GM20000 (cell line): ENCODE data around the gene VSIG2.

ENCODE experiments used
- DNase-seq: peaks from one replicate; pipeline ENCODE4 v3.0.0; 2012; ENCODE audit warnings: low spot score
- TF ChIP-seq, protein P1 (sequence below): IDR thresholded peaks from 2 replicates; pipeline ENCODE4 v1.5.1; 2012; ENCODE audit warnings: mild to moderate bottlenecking, control low read depth; ENCODE audit errors: extremely low read depth, missing control alignments

The VSIG2 gene

DNA sequence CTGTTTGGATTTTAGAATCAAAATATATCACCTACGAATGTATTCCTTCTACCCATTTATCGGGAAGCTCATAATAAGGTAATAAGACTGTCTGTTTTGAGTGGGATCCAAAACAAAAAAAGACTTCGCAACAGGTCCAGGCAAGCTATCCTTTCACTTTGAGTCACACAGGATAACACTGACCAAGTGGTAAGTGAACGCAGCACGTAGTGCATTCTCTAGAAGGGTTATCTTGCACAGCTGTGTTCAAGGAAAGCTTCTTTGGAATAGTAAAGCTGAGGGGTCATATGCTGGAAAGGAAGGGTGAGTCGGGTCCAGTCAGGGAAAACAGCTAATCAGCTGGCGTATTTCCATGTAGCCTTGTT is 34.7 kb downstream of the VSIG2 start:
- peak; percentile 63 for DNase-seq
- TF ChIP-seq, protein P1, sequence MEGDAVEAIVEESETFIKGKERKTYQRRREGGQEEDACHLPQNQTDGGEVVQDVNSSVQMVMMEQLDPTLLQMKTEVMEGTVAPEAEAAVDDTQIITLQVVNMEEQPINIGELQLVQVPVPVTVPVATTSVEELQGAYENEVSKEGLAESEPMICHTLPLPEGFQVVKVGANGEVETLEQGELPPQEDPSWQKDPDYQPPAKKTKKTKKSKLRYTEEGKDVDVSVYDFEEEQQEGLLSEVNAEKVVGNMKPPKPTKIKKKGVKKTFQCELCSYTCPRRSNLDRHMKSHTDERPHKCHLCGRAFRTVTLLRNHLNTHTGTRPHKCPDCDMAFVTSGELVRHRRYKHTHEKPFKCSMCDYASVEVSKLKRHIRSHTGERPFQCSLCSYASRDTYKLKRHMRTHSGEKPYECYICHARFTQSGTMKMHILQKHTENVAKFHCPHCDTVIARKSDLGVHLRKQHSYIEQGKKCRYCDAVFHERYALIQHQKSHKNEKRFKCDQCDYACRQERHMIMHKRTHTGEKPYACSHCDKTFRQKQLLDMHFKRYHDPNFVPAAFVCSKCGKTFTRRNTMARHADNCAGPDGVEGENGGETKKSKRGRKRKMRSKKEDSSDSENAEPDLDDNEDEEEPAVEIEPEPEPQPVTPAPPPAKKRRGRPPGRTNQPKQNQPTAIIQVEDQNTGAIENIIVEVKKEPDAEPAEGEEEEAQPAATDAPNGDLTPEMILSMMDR = no peak

DNA sequence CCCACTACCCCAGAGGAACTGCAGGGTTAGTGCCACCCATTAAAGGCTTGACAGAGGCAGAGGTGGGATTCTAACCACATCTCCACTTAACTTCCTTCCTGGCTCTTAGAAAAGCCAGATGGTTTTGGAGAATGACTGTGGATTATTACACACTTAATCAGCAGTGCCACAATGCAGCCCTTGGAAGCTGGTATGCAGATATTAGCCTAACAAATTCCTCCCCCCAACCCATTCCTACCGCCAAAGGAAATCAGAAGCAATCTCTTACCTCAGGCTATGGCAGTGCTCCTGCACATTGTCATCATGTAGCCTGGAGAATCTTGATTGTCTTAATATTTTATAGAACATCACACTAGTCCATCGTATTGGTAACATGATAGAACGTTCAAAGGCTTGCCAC is 35.5 kb downstream of the VSIG2 start:
- DNase-seq = no peak
- TF ChIP-seq, protein P1 = no peak

DNA sequence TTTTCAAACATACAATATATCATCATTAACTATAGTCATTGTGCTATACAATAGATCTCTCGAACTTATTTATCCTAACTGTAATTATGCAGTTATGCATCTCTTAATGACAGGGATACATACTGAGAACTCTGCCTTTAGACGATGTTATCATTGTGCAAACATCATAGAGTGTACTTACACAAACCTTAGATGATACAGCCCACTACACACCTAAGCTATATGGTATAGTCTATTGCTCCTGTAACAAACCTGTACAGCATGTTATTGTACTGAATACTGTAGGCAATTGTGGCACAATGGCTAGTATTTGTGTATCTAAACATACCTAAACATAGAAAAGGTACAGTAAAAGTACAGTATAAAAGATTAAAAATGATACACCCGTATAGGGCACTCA is 39.7 kb downstream of the VSIG2 start:
- DNase-seq = no peak
- TF ChIP-seq, protein P1 = no peak

DNA sequence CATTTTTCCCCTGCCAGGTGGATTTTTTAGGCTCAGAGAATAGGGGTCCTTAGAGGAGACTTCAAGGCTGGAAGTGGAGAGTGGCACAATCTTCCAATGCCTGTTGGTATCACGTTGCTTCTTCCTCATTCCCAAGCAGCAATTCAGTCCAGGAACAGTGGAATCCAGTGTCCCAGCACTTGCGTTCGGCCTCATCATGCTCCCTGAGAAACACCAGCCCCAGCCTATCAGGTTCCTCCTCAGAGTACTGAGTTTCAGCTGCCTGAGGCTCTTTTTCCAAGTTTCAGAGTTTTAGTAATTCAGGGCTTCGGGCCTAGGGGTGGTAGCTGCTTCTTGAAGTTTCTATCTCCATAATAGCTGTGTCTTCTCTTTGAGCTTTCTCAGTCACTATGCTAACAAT is 44.2 kb downstream of the VSIG2 start:
- TF ChIP-seq, protein P1 = no peak
- DNase-seq = no peak

DNA sequence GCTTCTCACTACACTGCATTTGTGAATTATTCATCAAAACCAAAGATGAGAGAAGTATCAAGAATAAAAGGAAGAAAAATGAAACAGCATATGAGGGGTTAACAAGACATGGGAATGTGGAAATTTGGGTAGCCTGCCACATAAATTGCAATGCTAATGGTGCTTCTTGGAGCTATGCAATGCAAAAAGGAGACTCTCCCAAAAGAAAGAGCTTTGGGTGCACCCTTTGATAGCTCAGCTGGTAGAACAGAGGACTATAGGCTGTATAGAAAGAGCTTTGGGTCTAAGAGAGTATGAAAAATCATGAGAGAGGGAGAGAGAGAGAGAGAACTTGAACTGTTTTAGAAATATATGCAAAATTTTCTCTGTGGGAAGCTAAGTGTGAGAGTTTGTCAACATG is 52.0 kb downstream of the VSIG2 start:
- no peak for DNase-seq
- TF ChIP-seq, protein P1 = no peak

DNA sequence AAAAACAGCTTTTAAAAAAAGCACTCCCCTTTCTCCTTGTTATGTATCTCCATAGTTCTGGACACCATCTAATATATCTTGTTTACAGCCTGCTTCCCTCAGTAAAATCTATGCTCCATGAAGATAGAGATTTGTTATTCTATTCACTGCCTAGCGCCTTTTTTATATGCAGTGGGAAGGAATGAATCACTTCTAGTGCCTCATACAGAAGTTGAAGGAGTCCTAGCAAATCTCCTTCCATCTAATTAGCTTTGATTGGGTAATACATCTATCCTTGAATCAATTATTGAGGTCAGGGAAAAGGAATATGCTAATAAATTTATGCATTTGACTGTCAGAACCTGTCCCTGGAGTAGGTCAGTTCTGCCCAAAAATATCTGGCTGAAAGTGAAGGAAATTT is 52.5 kb downstream of the VSIG2 start:
- TF ChIP-seq, protein P1 = no peak
- DNase-seq = no peak
